Body of pancreas (tissue), 4 donors: ENCODE results near the gene PPFIA2. TPM values are rescaled to one million over a fixed set of nuclear protein-coding genes. Genes with fewer than 3 reads are reported as not detected.

Experiments used
- ATAC-seq: fragments of 150-250 bp; one replicate; pipeline ENCODE4 v1.9.1; 2016
- DNase-seq, 4 donors: peaks; one replicate each; pipeline ENCODE4 v3.0.0-alpha.2; 2019
- H3K27ac ChIP-seq, 4 donors: fragments of 200-600 bp; sonication (generic); 1 replicate in 3 of 4; 2 replicates in 1 of 4; pipeline versions ENCODE4 v1.5.1 to v1.6.1; 2016 to 2019; ENCODE audit warnings: mild to moderate bottlenecking in 1 of 4, mixed read lengths in 1 of 4, moderate library complexity in 1 of 4
- H3K27me3 ChIP-seq, 2 donors: fragments of 200-600 bp; sonication (generic); one replicate each; pipeline ENCODE4 v1.6.0; 2016; ENCODE audit warnings: mild to moderate bottlenecking in 1 of 2
- H3K36me3 ChIP-seq, 2 donors: fragments of 200-600 bp; sonication (generic); replicated peaks in 1 of 2; 2 replicates each; pipeline ENCODE4 v1.5.1; 2016; ENCODE audit warnings: low read depth in 2 of 2; ENCODE audit not compliant: insufficient read depth in 1 of 2
- H3K4me1 ChIP-seq: fragments of 200-600 bp; sonication (generic); one replicate; pipeline ENCODE4 v1.6.0; 2016
- H3K4me3 ChIP-seq, 2 donors: fragments of 200-600 bp; sonication (generic); 1 replicate in 1 of 2; 2 replicates in 1 of 2; pipeline ENCODE4 v1.5.1; 2016 to 2019
- H3K9me3 ChIP-seq, 3 donors: fragments of 200-600 bp; sonication (generic); 1 replicate in 2 of 3; 2 replicates in 1 of 3; pipeline ENCODE4 v1.5.1; 2016
- CTCF ChIP-seq, 7 experiments: fragments of 450-650 bp in 4 of 7; fragments of 200-600 bp in 3 of 7; sonication (generic) in 3 of 7; IDR thresholded peaks; one replicate each; pipeline ENCODE4 v1.5.1; 2016 to 2019; ENCODE audit warnings: antibody characterized with exemption in 7 of 7
- POLR2A ChIP-seq, 3 donors: fragments of 450-650 bp; IDR thresholded peaks; one replicate each; pipeline ENCODE4 v1.6.1; 2016; ENCODE audit warnings: antibody characterized with exemption in 3 of 3, mild to moderate bottlenecking in 2 of 3
- WGBS, 2 donors: methylation state at CpG; one replicate each; pipeline ENCODE4 v1.1.5; 2017; 5-methylcytosine and 5-hydroxymethylcytosine counted together
- intact Hi-C: fragments of 100-400 bp; cut with DNase I; formaldehyde crosslinking; loops from one replicate; pipeline ENCODE4 v1.15.1; 2023
- total RNA-seq, 2 donors: library from RNA; depleted of rRNA; stranded (reverse); fragments of >200 nt; gene quantifications; one replicate each; pipeline ENCODE4 v1.1.0, GENCODE V29; 2016

Gene PPFIA2
- total RNA-seq, 2 donors from 2014 or later: 0.52 TPM; not detected in 1

DNA sequence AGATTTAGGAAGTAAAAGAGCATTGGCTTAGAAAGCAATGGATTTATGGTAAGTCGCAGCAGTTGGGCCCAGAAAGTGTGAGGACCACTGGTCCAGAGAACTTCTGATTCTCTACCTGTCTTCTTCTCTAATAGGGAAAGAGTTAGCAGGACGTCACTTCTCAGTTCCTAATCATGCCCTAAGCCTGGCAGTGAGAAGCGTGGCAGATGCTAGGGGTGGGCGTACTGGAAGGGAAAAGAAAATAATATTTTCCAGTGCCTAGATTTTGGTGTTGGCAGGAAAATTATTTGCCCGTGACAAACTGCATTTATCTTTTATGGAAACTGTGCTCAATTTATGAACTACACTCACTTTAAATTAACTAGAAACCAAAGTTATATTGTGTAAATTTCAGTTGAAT, 212.3 kb downstream of the PPFIA2 start:
- Histone ChIP-seq H3K9me3 (no peaks in the 10 kb centered on the region), H3K27ac (no peak overlapping the region), H3K27me3 (no peaks in the 10 kb centered on the region), H3K36me3 (no peaks in the 10 kb centered on the region), H3K4me1 (no peaks in the 10 kb centered on the region), H3K4me3 (no peak overlapping the region)
- ATAC-seq: no peak
- DNase-seq: no peak
- WGBS, 2 donors: 53 to 56% methylated on average over 5 of the region's 5 CpGs
- TF ChIP-seq POLR2A (IDR thresholded peaks at IDR 0.05) (no peak), CTCF (IDR thresholded peaks at IDR 0.05) (no peak)
- intact Hi-C loops: no loop called here

DNA sequence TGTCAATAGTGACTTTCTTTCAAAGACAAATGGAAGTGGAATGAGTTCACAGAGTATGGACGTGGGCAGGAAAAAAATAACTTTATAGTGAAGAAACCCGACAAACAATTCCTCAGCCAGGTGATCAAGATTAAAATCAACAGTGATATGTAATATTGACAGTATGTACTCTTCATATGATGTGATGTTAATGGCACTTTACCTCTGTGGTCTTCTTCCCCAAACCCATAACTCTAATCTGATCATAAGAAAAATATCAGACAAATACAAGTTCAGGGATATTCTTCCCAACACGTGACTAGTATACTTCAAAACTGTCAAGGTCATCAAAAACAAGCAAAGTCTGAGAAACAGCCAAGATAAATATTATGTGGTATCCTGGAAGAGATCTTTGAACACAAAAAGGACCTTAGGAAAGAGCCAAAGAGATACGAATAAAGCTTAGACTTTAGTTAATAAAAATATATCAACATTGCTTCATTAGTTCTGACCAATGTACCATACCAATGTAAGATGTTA, 215.5 kb downstream of the PPFIA2 start:
- Histone ChIP-seq H3K9me3 (no peaks in the 10 kb centered on the region), H3K27ac (no peak overlapping the region)
- 30 to 38% methylated on average over 4 of the region's 4 CpGs for WGBS, 2 donors

DNA sequence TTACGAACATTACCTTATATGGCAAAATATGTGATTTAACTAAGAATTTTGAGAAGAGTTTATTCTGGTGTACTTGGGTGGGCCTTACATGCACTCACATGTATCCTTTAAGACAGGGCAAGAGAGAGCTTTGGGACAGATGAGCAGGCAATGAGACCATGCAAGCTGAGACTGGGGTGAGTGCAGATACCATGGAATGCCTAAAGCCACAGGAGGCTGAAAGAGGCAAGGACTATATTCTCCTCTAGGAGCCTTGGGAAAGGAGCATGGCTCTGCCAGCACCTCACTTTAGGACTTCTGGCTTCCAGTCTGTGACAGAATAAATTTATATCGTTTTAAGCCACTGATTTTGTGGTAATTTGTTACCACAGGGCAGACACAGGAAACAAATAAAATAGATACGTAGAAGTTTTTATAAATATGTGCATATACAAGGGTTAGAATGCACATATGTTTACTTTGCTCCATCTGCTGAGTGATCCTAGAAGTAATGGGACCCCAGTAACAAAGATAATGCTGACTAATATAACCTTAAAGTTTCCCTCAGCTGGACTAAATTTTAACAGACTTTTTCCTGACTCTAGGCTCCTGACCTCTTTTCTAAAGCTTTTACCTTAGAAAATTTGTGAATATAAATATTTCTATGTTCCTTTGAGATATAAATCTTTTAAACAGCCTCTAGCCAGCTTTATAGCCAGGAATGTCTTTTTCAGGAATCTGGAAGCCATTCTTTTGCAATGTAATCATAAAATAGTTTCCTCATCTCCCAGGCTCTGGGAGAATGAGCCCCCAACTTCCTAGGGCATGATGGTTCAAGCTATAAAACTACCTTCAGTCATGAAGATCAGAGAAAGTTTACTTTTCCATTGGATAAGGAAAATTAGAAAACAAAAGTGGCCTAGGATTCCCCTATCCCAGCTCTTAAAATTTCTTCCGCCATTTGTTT, 216.8 kb downstream of the PPFIA2 start:
- Histone ChIP-seq H3K27me3 (no peaks in the 10 kb centered on the region), H3K27ac (no peak overlapping the region), H3K9me3 (no peaks in the 10 kb centered on the region), H3K36me3 (no peaks in the 10 kb centered on the region), H3K4me1 (no peaks in the 10 kb centered on the region), H3K4me3 (no peak overlapping the region)
- DNase-seq (no peak), ATAC-seq (no peak)
- WGBS, 2 donors: 63 to 65% methylated on average over 4 of the region's 4 CpGs
- no peak for TF ChIP-seq POLR2A (IDR thresholded peaks at IDR 0.05)
- TF ChIP-seq CTCF (IDR thresholded peaks at IDR 0.05): no peak
- intact Hi-C loops: no loop called here

More for the DNA sequence above, 215.5 kb downstream of the PPFIA2 start:
- DNase-seq (no peak), ATAC-seq (no peak)
- intact Hi-C loops: no loop called here
- TF ChIP-seq CTCF (IDR thresholded peaks at IDR 0.05) (no peak), POLR2A (IDR thresholded peaks at IDR 0.05) (no peak)
- H3K27me3 ChIP-seq: no peaks in the 10 kb centered on the region
- H3K4me1 ChIP-seq: no peaks in the 10 kb centered on the region
- no peaks in the 10 kb centered on the region for H3K36me3 ChIP-seq
- H3K4me3 ChIP-seq: no peak overlapping the region

- ATAC-seq: no peak
- intact Hi-C loops: no loop called here
Measured at GRCh38 chr12:81541121-81541520, 218.0 kb downstream of the PPFIA2 start.

More at GRCh38 chr12:81541121-81541520, 218.0 kb downstream of the PPFIA2 start:
- Histone ChIP-seq H3K4me3 (no peak overlapping the region), H3K27ac (no peak overlapping the region), H3K4me1 (no peaks in the 10 kb centered on the region), H3K27me3 (no peaks in the 10 kb centered on the region), H3K36me3 (no peaks in the 10 kb centered on the region), H3K9me3 (no peaks in the 10 kb centered on the region)
- no peak for DNase-seq
- no peak for TF ChIP-seq POLR2A (IDR thresholded peaks at IDR 0.05)
- TF ChIP-seq CTCF (IDR thresholded peaks at IDR 0.05): no peak
